ENCODE data around the gene C2orf68. TPM values are rescaled to one million over a fixed set of nuclear protein-coding genes. Genes with fewer than 3 reads are reported as not detected.

Gene C2orf68
- total and polyA plus RNA-seq, 9 of the 15 experiments (the other 6 are each of a cell fraction or from before 2014, with no cell fraction given), result 22.1 to 50.0 (median 31.8) TPM

GRCh38 chr2:85578243-85579180 is 33.4 kb downstream of the C2orf68 start (continued):
- TF ChIP-seq ZNF3 (CRISPR knock-in tag; IDR thresholded peaks at IDR 0.05) (no peak), RFX1 (IDR thresholded peaks at IDR 0.05) (no peak), ZNF57 (CRISPR knock-in tag; IDR thresholded peaks at IDR 0.05) (no peak), CHAMP1 (IDR thresholded peaks at IDR 0.05) (no peak), HCFC1 (IDR thresholded peaks at IDR 0.05; ENCODE audit: low read depth, low read length) (no peak), ZNF280A (IDR thresholded peaks at IDR 0.05; ENCODE audit: low read depth, partially characterized antibody) (no peak), FOXJ2 (tag; IDR thresholded peaks at IDR 0.05) (no peak), MYC (IDR thresholded peaks at IDR 0.05; ENCODE audit: low read depth, low read length) (peak; percentile 87), MYC (CRISPR knock-in tag; IDR thresholded peaks at IDR 0.05; ENCODE audit: borderline replicate concordance, low read depth) (no peak; the same call in 1 of the 2 replicates), ZC3H4 (CRISPR knock-in tag; IDR thresholded peaks at IDR 0.05; ENCODE audit: borderline replicate concordance) (no peak), GABPB2 (CRISPR knock-in tag; conservative IDR thresholded peaks at IDR 0.05) (no peak), ZNF174 (CRISPR knock-in tag; IDR thresholded peaks at IDR 0.05) (no peak), FOXK2 (conservative IDR thresholded peaks at IDR 0.05 in 1 of 2, IDR thresholded peaks at IDR 0.05 in 1 of 2; ENCODE audit: low read depth in 2 of 2) (no peak), CREB1 (IDR thresholded peaks at IDR 0.05) (no peak), CREB1 (CRISPR knock-in tag; IDR thresholded peaks at IDR 0.05) (no peak), ZNF696 (CRISPR knock-in tag; conservative IDR thresholded peaks at IDR 0.05) (no peak)
